ENCODE data around the gene CAV1. TPM values are rescaled to one million over a fixed set of nuclear protein-coding genes. Genes with fewer than 3 reads are reported as not detected.

Gene CAV1
- total RNA-seq, 2 experiments from 2014 or later = not detected

GRCh38 chr7:116497708-116498107, 27.1 kb upstream of the CAV1 start:
- intact Hi-C loops (cut with DNase I, micrococcal nuclease) = no loop called here
- CTCF ChIA-PET = no interaction called here
- POLR2A ChIA-PET = no interaction called here
- ATAC-seq (ENCODE audit: poor library complexity) = no peak
- Histone ChIP-seq H3K9me3 (ENCODE audit: control insufficient read depth in 1 of 2, insufficient read depth in 1 of 2, low read length in 2 of 2) (no peaks in the 10 kb centered on the region), H3K27me3 (ENCODE audit: control insufficient read depth in 1 of 2, insufficient read depth in 2 of 2, low read length in 2 of 2) (peaks cover 22 to 47% of the 10 kb centered on the region in 2 experiments), H3K4me1 (ENCODE audit: insufficient read depth, low read length) (peaks cover 17% of the 10 kb centered on the region), H3K4me3 (ENCODE audit: low read length) (no peak overlapping the region), H3K36me3 (ENCODE audit: insufficient read depth, low read length) (no peaks in the 10 kb centered on the region), H3K27ac (ENCODE audit: low read depth in 1 of 2, low read length in 2 of 2) (no peak overlapping the region)
- Mint-ChIP-seq H3K36me3 (ENCODE audit: low read depth) (no peaks in the 10 kb centered on the region), H3K9me3 (no peaks in the 10 kb centered on the region), H3K4me3 (no peak overlapping the region), H3K27me3 (peaks cover 55% of the 10 kb centered on the region), H3K4me1 (ENCODE audit: low read depth) (peaks cover 10% of the 10 kb centered on the region), H3K27ac (no peak overlapping the region)
- no peak for TF ChIP-seq CTCF (IDR thresholded peaks at IDR 0.05)
- DNase-seq = no peak

- Mint-ChIP-seq H3K4me3 (peak within 1 kb of the TSS; percentile 69), H3K27ac (no peak within 1 kb of the TSS), H3K9me3 (no peaks in the 10 kb centered on the region), H3K27me3 (peaks cover 62% of the 10 kb centered on the region), H3K36me3 (ENCODE audit: low read depth) (no peaks in the 10 kb centered on the region), H3K4me1 (ENCODE audit: low read depth) (peaks cover 10% of the 10 kb centered on the region)
- TF ChIP-seq CTCF (IDR thresholded peaks at IDR 0.05) = no peak
- DNase-seq (peak in 3 of 14 experiments; percentile 5 to 35 (median 30)), ATAC-seq (ENCODE audit: poor library complexity) (no peak)
- intact Hi-C loops (cut with DNase I, micrococcal nuclease) = no loop called here
- Histone ChIP-seq H3K4me1 (ENCODE audit: insufficient read depth, low read length) (peaks cover 17% of the 10 kb centered on the region), H3K27me3 (ENCODE audit: control insufficient read depth in 1 of 2, insufficient read depth in 2 of 2, low read length in 2 of 2) (peaks cover 22 to 48% of the 10 kb centered on the region in 2 experiments), H3K9me3 (ENCODE audit: control insufficient read depth in 1 of 2, insufficient read depth in 1 of 2, low read length in 2 of 2) (no peaks in the 10 kb centered on the region), H3K36me3 (ENCODE audit: insufficient read depth, low read length) (no peaks in the 10 kb centered on the region), H3K27ac (ENCODE audit: low read depth in 1 of 2, low read length in 2 of 2) (no peak within 1 kb of the TSS), H3K4me3 (ENCODE audit: low read length) (peak within 1 kb of the TSS; percentile 43)
- ChIA-PET CTCF (no interaction called here), POLR2A (no interaction called here)
These were observed 25.4 kb upstream of the CAV1 start, which contains the start of gene CAV2 for GRCh38 chr7:116499168-116500077. CAV2 (plus strand) TSS chr7:116499738; CDS start chr7:116499782, 44 bp downstream.

GRCh38 chr7:116500078-116500853, 24.6 kb upstream of the CAV1 start:
- Mint-ChIP-seq H3K27me3 (peaks cover 67% of the 10 kb centered on the region), H3K9me3 (no peaks in the 10 kb centered on the region), H3K4me1 (ENCODE audit: low read depth) (peaks cover 10% of the 10 kb centered on the region), H3K4me3 (peak overlapping the region; percentile 69), H3K36me3 (ENCODE audit: low read depth) (no peaks in the 10 kb centered on the region), H3K27ac (no peak overlapping the region)
- ChIA-PET POLR2A (no interaction called here), CTCF (no interaction called here)
- no peak for TF ChIP-seq CTCF (IDR thresholded peaks at IDR 0.05)
- intact Hi-C loops (cut with DNase I, micrococcal nuclease) = no loop called here
- Histone ChIP-seq H3K4me3 (ENCODE audit: low read length) (peak overlapping the region; percentile 43), H3K4me1 (ENCODE audit: insufficient read depth, low read length) (peaks cover 17% of the 10 kb centered on the region), H3K27ac (ENCODE audit: low read depth in 1 of 2, low read length in 2 of 2) (no peak overlapping the region), H3K9me3 (ENCODE audit: control insufficient read depth in 1 of 2, insufficient read depth in 1 of 2, low read length in 2 of 2) (no peaks in the 10 kb centered on the region), H3K36me3 (ENCODE audit: insufficient read depth, low read length) (no peaks in the 10 kb centered on the region), H3K27me3 (ENCODE audit: control insufficient read depth in 1 of 2, insufficient read depth in 2 of 2, low read length in 2 of 2) (peaks cover 22 to 48% of the 10 kb centered on the region in 2 experiments)
- peak; percentile 64 for ATAC-seq (ENCODE audit: poor library complexity)
- DNase-seq = peak in 5 of 14 experiments; percentile 1 to 49 (median 17)

Data from CD4-positive, alpha-beta T cell (primary cell).